ENCODE results near the gene SLC6A8.

DNA sequence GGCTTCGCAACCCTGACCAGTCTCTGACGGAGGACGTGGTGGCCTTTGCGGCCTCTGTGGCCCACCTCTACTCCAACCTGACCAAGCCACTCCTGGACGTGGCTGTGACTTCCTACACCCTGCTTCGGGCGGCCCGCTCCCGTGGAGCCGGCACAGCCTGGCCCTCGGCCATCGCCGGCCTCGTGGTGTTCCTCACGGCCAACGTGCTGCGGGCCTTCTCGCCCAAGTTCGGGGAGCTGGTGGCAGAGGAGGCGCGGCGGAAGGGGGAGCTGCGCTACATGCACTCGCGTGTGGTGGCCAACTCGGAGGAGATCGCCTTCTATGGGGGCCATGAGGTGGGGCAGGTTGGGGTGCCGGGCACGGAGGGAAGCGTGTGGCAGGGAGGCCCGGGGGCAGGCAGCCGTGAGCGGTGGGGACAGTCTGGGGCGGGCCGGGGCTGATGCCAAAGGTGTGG lies 38.1 kb downstream of the SLC6A8 start:
- TF ChIP-seq, protein P1, sequence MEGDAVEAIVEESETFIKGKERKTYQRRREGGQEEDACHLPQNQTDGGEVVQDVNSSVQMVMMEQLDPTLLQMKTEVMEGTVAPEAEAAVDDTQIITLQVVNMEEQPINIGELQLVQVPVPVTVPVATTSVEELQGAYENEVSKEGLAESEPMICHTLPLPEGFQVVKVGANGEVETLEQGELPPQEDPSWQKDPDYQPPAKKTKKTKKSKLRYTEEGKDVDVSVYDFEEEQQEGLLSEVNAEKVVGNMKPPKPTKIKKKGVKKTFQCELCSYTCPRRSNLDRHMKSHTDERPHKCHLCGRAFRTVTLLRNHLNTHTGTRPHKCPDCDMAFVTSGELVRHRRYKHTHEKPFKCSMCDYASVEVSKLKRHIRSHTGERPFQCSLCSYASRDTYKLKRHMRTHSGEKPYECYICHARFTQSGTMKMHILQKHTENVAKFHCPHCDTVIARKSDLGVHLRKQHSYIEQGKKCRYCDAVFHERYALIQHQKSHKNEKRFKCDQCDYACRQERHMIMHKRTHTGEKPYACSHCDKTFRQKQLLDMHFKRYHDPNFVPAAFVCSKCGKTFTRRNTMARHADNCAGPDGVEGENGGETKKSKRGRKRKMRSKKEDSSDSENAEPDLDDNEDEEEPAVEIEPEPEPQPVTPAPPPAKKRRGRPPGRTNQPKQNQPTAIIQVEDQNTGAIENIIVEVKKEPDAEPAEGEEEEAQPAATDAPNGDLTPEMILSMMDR (IDR thresholded peaks at IDR 0.05; ENCODE audit: insufficient read depth, low read depth, low read length) = no peak
- TF ChIP-seq EZH2 (IDR thresholded peaks at IDR 0.05; ENCODE audit: insufficient read depth, low read length) = no peak
